ENCODE measurements around the gene CCSER1.

CCSER1 gene

GRCh38 chr4:91630054-91630453 lies 1502.9 kb downstream of the CCSER1 start:
- DNase-seq (ENCODE audit: low spot score): no peak
- TF ChIP-seq, protein P1, sequence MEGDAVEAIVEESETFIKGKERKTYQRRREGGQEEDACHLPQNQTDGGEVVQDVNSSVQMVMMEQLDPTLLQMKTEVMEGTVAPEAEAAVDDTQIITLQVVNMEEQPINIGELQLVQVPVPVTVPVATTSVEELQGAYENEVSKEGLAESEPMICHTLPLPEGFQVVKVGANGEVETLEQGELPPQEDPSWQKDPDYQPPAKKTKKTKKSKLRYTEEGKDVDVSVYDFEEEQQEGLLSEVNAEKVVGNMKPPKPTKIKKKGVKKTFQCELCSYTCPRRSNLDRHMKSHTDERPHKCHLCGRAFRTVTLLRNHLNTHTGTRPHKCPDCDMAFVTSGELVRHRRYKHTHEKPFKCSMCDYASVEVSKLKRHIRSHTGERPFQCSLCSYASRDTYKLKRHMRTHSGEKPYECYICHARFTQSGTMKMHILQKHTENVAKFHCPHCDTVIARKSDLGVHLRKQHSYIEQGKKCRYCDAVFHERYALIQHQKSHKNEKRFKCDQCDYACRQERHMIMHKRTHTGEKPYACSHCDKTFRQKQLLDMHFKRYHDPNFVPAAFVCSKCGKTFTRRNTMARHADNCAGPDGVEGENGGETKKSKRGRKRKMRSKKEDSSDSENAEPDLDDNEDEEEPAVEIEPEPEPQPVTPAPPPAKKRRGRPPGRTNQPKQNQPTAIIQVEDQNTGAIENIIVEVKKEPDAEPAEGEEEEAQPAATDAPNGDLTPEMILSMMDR (conservative IDR thresholded peaks at IDR 0.05; ENCODE audit: low read depth): no peak
- ChIA-PET POLR2A (ENCODE audit: low non-redundant PET) (no interaction called here), CTCF (no interaction called here)
- H3K27ac ChIP-seq: no peak overlapping the region

DNA sequence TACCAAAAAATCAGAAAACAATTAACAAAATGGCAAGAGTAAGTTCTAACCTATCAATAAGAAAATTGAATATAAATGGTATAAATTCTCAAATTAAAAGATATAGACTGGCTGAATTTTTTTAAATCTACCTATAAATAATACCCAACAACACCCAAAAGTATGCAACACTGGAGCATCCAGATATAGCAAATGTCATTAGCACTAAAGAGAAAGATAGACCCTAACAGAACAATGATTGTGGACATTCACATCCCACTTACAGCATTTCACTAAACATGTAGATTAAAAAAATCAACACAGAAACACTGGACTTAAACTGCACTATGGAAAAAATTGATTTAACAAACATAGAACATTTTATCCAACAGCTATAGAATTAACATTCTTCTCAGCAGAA lies 1503.6 kb downstream of the CCSER1 start:
- POLR2A ChIA-PET (ENCODE audit: low non-redundant PET): no interaction called here
- CTCF ChIA-PET: no interaction called here
- TF ChIP-seq, protein P1 (conservative IDR thresholded peaks at IDR 0.05; ENCODE audit: low read depth): no peak
- DNase-seq (ENCODE audit: low spot score): no peak
- no peak overlapping the region for H3K27ac ChIP-seq

DNA sequence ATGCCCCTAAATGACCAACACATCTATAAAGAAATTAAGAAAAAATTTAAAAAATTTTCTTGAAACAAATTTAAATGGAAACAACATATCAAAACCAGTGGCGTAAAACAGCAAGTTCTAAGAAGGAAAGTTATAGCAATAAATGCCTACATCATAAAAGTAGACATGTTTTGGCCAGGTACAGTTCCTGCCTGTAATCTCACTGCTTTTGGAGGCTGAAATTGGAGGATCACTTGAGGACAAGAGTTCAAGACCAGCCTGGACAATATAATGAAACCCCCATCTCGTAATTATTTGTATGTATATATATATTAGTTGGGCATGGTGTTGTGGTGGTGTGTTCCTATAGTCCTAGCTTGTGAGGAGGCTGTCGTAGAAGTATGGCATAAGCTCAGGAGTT lies 1504.1 kb downstream of the CCSER1 start:
- no peak overlapping the region for H3K27ac ChIP-seq
- DNase-seq (ENCODE audit: low spot score): no peak
- ChIA-PET POLR2A (ENCODE audit: low non-redundant PET) (no interaction called here), CTCF (no interaction called here)
- TF ChIP-seq, protein P1 (conservative IDR thresholded peaks at IDR 0.05; ENCODE audit: low read depth): no peak

DNA sequence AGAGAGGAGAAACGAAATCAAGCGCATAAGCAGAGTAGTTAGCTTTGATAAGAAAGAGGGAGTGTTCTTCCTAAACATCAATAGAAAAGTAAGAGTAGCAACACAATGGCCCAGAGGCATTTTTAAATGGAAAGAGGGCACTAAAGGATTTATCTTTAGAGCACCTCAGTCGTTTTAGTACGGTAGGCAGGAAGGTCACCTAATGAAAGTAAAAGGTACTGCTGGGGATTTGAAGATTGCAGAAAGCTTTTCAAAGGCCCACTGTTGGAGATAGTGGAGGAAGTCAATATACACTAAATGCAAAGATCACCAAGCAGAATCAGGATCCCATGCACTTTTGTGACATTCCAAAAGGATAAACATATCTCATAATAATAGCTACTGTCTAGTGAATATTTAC lies 1508.9 kb downstream of the CCSER1 start:
- no peak overlapping the region for H3K27ac ChIP-seq
- ChIA-PET CTCF (no interaction called here), POLR2A (ENCODE audit: low non-redundant PET) (no interaction called here)
- TF ChIP-seq, protein P1 (conservative IDR thresholded peaks at IDR 0.05; ENCODE audit: low read depth): no peak
- no peak for DNase-seq (ENCODE audit: low spot score)

Data from RWPE1 (cell line).